GM18511 (cell line): ENCODE data around the gene LCN2.

ENCODE experiments used
- ATAC-seq: cut with Tn5 transposase; IDR thresholded peaks from one replicate; pipeline ENCODE4 v1.9.1; 2021; ENCODE audit warnings: mild to moderate bottlenecking, moderate library complexity; ENCODE audit not compliant: unreplicated experiment

Gene LCN2

DNA sequence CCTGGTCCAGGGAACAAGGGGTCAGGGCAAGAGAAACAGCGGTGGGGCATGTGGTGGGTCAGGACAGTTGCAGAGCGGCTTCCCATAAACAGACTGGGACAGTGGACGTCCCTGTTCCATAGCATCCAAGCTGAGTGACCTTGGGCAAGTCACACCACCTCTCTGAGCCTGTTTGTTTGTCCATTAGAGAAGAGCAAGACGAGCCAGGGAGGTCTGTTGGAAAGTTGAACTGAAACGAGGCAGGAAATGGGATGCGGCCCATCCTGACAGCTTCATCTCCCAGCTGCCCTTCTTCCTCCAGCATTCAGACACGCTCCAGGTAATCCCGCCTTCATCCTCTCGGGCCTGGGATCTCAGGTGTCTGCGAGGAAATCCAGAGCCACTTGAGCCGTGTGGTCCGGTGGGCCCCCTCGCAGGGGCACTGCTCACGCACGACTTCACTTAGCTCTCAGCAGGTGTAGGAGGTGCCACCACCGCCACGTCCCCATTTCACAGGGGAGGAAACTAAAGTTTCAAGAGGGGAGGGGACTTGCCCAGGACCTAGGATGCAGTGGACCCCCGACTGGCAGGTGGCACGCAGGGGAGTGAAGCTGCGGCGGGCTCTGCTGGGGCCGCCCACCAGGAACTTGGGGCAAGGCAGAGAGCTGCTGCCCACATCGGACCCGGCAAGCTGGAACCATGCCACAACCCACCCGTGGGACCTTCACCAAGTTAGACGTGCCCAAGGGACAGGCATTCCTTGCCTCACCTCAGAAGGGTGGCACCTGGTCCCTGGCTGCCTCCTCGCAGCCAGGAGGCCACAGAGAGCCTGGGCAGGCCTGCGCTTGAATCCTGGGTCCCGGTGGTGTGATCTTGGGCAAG, 34.7 kb upstream of the LCN2 start:
- ATAC-seq = no peak

- no peak for ATAC-seq
Observed at GRCh38 chr9:128115187-128116103, 33.8 kb upstream of the LCN2 start.

- ATAC-seq = no peak
Observed at GRCh38 chr9:128116104-128117083, 32.9 kb upstream of the LCN2 start.

DNA sequence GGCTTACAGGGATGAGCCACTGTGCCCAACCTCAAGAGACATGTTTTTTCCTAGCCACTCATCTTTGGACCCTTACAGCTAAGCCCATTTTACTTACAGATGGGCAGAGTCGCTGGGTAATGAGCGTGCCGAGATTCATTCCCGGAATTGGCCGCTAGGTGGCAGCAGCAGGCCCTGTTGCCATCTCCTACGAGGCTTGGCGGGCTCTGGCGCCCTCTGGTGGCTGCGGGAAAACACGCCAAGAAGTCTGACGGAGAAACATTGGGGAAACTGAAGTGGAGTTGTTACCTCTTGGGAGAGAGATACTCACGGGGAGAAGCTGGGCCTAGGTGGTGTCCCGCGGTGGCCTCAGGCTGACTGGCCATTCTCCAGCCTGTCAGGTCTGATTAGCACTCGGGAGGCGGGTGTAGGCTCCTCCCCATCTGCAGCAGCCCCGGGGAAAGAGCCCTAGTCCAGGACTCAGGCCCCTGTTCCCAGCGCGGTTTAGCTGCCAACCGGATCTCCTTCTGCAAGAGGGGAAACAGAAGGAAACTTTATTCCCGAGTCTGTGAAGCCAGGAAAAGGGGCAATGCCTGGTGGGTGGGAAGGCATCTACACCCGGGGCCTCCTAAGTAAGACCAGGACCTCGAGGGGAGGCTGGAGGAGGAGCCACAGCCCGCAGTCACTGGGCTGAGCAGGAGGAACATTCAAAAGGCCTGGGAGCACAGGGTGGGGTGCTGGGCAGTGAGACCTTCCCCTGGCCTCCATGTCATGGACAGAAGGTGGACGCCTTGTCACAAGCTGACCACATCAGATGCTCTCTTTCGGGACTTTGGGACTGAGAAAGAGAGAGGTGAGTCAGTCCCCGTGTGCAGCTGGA, 31.4 kb upstream of the LCN2 start:
- peak; percentile 56 for ATAC-seq

DNA sequence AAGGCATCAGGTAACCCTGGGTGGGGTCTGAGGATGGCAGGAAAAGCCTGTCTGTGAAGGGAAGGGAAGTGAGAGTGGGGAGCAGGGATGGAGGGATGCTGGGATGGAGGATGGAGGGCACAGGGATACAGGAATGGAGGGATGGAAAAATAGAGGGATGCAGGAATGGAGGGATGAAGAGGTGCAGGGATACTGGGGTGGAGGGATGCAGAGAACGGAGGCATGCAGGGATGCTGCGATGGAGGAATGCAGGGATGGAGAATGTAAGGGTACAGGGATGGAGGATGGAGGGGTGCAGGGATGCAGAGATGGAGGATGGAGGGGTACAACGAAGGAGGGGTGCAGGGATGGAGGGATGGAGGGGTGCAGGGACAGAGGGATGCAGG, 30.8 kb upstream of the LCN2 start:
- ATAC-seq = no peak

DNA sequence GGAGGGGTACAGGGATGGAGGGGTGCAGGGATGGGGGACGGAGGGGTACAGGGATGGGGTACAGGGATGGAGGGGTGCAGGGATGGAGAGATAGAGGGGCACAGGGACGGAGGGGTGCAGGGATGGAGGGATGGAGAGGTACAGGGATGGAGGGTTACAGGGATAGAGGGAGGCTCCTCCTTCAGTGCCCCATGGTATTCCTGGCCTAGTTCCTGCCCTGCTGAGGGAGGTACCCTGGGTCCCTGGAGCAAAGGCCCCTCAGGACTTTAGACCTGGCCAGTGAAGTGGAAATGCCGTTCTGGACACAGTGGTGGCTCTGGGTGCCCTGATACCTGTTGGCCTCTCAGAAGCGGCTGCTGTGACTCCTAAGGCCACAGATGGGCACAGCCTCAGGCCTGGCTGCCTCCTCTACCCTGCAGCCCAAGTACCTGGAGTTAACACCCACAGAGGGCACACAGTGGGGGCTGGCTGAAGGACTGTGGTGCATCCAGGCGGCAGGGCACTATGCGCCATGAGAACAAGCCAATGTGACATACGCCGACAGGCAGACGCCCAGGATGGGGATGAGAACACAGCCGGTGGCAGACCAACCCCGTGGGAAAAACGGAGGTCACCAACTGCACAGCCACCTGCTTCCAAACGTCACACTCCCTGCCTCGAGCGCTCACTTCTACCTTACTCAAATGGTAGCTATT, 30.1 kb upstream of the LCN2 start:
- no peak for ATAC-seq

DNA sequence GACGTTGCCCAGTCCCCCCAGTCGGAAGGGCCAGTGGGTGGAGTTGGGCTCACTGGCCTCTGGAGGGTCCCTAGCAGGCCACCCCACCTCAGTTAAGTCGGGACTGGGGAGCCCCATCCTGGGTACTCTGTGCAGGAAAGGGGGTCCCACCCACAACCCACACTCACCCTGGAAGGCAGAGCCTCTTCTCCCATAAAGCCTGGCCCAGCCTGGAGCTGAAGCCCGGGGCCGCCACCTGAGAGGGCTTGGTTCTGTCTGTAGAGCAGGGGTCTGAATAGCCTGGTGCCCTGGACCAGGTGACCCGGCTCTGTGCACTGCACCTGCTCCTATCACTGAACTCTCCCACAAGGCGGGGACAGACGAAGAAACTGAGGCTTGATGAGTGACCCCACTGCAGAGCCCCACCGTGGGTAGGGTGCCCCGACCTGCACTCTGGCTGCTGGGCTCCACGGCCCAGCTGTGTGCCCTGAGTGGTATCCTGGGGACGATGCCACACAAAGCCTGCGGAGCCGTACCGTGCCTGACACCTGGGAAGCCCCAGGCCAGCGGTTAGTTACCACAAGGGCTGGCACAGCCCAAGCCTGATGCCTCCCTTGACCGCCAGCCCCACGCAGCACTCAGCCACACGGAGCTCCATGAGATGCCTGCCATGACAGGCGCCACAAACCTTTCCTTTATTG, 29.1 kb upstream of the LCN2 start:
- no peak for ATAC-seq

DNA sequence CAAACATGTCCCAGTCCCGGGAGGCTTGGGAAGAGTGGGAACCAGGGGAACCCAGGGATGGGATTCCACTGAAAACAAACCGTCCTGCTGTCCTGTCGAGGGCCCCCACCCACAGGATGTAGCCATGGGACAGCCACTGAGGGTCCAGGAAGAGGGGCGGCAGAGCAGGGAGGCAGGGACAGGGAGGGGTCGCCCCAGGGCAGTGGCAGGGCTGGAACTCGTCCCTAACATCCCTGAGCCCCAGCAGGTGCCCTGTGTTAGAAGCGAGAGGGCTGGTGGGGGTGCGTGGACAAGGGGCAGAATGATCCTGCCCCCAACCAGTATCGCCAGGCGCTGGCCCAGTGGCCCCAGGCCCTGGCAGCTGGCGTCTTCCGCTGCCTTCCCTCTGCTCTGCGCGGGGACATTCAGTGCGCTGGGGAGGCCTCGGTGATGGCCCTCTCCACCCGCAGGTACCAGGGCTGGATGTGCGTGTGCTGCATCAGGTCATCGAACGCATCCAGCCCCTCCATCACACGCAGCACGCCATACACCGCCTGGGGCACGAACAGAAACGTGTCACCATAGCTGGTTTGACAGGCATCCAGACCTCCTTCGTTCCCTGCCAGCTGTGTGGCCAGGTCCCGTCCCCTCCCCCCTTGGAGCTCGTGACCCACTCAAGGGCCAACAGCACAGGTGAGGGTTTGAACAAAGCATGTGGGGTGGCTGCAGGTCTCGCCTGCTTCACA, 28.4 kb upstream of the LCN2 start:
- no peak for ATAC-seq

GRCh38 chr9:128121466-128121810, 27.8 kb upstream of the LCN2 start:
- ATAC-seq = no peak

GRCh38 chr9:128121924-128122808, 27.1 kb upstream of the LCN2 start:
- no peak for ATAC-seq

DNA sequence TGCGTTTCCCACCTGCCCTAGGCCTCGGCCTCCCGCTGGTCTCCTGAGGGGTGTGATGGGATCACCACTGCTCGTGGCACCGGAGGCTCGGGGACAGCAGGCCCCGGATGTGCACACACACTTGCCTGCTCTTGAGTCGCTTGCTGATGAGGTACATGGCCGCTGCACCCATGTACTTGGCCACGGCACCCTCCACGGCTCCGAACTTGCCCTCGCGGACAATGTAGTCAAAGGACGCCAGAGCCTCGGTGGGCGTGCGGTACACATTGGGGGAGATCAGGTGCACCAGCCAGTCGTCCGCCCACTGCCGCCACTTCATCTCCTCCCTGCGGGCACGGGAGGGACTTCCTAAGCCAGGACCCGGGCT, 26.5 kb upstream of the LCN2 start:
- no peak for ATAC-seq

DNA sequence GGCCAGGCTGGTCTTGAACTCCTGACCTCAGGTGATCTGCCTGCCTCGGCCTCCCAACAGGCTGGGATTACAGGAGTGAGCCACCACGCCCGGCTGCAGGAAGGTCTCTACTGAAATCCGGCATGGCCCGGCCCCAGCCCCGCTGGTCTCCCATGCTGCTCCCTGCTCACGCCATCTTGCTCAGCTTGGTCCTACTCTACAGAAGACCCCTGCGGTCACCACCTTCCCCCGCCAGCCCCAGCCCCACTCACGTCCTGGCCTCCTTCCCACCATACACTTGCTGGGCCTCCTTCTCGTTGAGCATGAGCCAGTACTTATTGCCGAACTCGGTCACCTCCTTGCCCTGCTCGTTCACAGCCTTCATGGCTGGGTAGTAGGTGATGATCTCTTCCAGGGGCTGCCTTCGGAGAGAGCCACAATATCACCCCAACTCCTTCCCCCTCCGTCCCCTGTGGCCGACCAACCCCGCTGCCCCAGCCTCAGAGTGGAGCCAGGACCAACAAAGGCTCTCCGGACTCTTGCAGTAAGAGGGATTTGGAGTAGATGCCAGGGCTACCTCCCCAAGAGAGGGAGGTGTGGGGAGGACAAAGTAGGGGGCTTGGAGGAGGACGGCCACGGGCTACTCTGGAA, 25.7 kb upstream of the LCN2 start:
- ATAC-seq = no peak

GRCh38 chr9:128124451-128124850, 24.8 kb upstream of the LCN2 start:
- ATAC-seq = no peak

GRCh38 chr9:128124873-128125579, 24.2 kb upstream of the LCN2 start:
- ATAC-seq = no peak

DNA sequence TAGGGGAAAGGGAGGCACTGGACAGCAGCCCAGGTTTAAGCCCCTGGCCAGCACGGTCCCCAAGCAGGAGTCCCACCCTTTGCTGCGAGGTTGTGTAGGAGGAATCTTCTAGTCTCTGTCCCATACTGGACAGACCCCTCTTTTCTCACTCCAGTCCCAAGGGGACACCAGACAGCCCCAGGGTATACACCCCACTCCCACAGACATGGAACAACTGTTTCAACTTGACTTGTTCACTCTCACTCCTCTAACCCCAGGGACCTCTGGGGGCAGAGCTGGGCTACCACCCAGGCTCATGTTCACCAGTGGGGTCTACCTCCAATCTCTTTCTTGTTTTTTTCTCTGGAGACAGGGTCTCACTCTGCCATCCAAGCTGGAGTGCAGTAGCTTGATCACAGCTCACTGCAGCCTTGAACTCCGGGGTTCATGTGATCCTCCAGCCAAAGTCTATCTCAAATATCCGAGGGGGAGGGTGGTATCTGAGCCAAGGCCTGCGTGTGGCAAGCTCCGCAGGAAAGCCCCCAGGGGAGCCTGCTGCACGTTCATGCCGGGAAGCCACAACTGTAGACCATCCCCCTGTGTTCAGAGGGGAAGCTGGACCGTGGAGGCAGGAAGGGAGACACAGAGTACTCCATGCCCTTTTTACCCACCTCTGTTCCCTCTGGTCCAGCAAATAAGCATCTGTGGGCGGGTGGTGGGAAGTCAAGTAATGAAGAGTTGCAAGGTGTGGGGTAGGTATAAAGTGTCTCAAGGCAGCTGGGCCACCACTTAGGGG, 23.5 kb upstream of the LCN2 start:
- no peak for ATAC-seq
